K562 (cell line): ENCODE results near the gene CCDC9B. TPM values are rescaled to one million over a fixed set of nuclear protein-coding genes. Genes with fewer than 3 reads are reported as not detected.

Source experiments
- ARHGAP35 ChIP-seq: fragments of 450-650 bp; IDR thresholded peaks from 2 replicates; pipeline ENCODE4 v1.6.1; 2018; ENCODE audit not compliant: partially characterized antibody
- BCOR ChIP-seq: fragments of 450-650 bp; IDR thresholded peaks from 2 replicates; pipeline ENCODE4 v1.6.1; 2016
- BRD4 ChIP-seq: fragments of 200-600 bp; sonication (generic); IDR thresholded peaks from 2 replicates; pipeline ENCODE4 v1.6.1; 2017; ENCODE audit warnings: inconsistent platforms
- E2F1 ChIP-seq: sonication (generic); formaldehyde crosslinking; IDR thresholded peaks from 2 replicates; pipeline ENCODE4 v1.8.1; 2023; ENCODE audit warnings: mild to moderate bottlenecking, missing genetic modification reagents, moderate library complexity
- E4F1 ChIP-seq: fragments of 250-450 bp; sonication (Bioruptor Pico); IDR thresholded peaks from 2 replicates; pipeline ENCODE4 v1.5.0; 2021; ENCODE audit warnings: mild to moderate bottlenecking, borderline replicate concordance
- ELF4 ChIP-seq: fragments of 450-650 bp; formaldehyde crosslinking; IDR thresholded peaks from 2 replicates; pipeline ENCODE4 v1.4.0; 2022; ENCODE audit warnings: missing genetic modification characterization
- FOXM1 ChIP-seq, 2 experiments: fragments of 450-650 bp in 1 of 2; sonication (generic) in 1 of 2; formaldehyde crosslinking in 1 of 2; IDR thresholded peaks; 2 replicates each; pipeline versions ENCODE4 v1.6.1 to v1.9.0; 2017 to 2022; ENCODE audit warnings: low read depth in 2 of 2, mild to moderate bottlenecking in 2 of 2, missing genetic modification reagents in 1 of 2, moderate library complexity in 1 of 2
- HMG20A ChIP-seq: fragments of 450-650 bp; formaldehyde crosslinking; conservative IDR thresholded peaks from 2 replicates; pipeline ENCODE4 v1.4.0; 2020; ENCODE audit warnings: mild to moderate bottlenecking, mixed read lengths
- HMGN3 ChIP-seq: IDR thresholded peaks from 2 replicates; pipeline ENCODE4 v1.6.1; 2011; ENCODE audit warnings: borderline replicate concordance, low read depth, mild to moderate bottlenecking, mixed read lengths, low read length; ENCODE audit not compliant: insufficient read length; ENCODE audit errors: extremely low read depth
- MLX ChIP-seq, 2 experiments: fragments of 450-650 bp in 1 of 2; sonication (generic) in 1 of 2; formaldehyde crosslinking; conservative IDR thresholded peaks; 2 replicates each; pipeline versions ENCODE4 v1.4.0 to v1.8.1; 2020 to 2022; ENCODE audit warnings: mild to moderate bottlenecking in 1 of 2, missing genetic modification reagents in 1 of 2
- MXI1 ChIP-seq: IDR thresholded peaks from 2 replicates; pipeline ENCODE4 v1.6.1; 2011; ENCODE audit warnings: low read depth, mild to moderate bottlenecking, improper control_type of control experiment, low read length
- NFYB ChIP-seq: IDR thresholded peaks from 2 replicates; pipeline ENCODE4 v1.6.1; 2011; ENCODE audit warnings: mild to moderate bottlenecking, moderate library complexity; ENCODE audit not compliant: insufficient read length; ENCODE audit errors: extremely low read depth
- RBM22 ChIP-seq: fragments of 200-400 bp; formaldehyde crosslinking; IDR thresholded peaks from 2 replicates; pipeline ENCODE4 v1.6.1; 2018; ENCODE audit warnings: low read length, low read depth; ENCODE audit not compliant: poor library complexity, severe bottlenecking
- SMAD1 ChIP-seq: fragments of 150-350 bp; IDR thresholded peaks from 2 replicates; pipeline ENCODE4 v1.6.1; 2014; ENCODE audit warnings: low read length, low read depth; ENCODE audit not compliant: partially characterized antibody
- ZNF280A ChIP-seq: fragments of 450-650 bp; IDR thresholded peaks from 2 replicates; pipeline ENCODE4 v1.6.1; 2018; ENCODE audit warnings: mild to moderate bottlenecking, low read depth; ENCODE audit not compliant: partially characterized antibody
- ZNF398 ChIP-seq: fragments of 250-450 bp; sonication (Bioruptor Pico); IDR thresholded peaks from 2 replicates; pipeline ENCODE4 v1.8.0; 2021; ENCODE audit warnings: moderate library complexity, mild to moderate bottlenecking, inconsistent platforms
- polyA plus RNA-seq, 8 experiments: library from polyadenylated mRNA; depleted of rRNA in 4 of 8; stranded (reverse) in 5 of 8; unstranded in 3 of 8; fragments of >200 nt; fragmentation: Nextera tagmentation in 2 of 8; fragmentation: Illumina TruSeq in 1 of 8; extraction: Ambion mirVana in 2 of 8; extraction: Trizol in 1 of 8; gene quantifications; 2 replicates each; pipeline versions ENCODE4 v1.2.1 to v1.2.3, GENCODE V29; 2011 to 2014; ENCODE audit warnings: inconsistent platforms in 1 of 8, missing spikeins in 1 of 8
- total RNA-seq, 7 experiments: library from RNA; depleted of rRNA in 6 of 7; stranded (reverse); fragments of >200 nt in 6 of 7; fragmentation: Illumina TruSeq in 2 of 7; extraction: Trizol in 2 of 7; gene quantifications; 2 replicates each; pipeline versions ENCODE4 v1.2.1 to v1.2.3, GENCODE V29; 2011 to 2021; ENCODE audit warnings: low replicate concordance in 1 of 7

The CCDC9B gene
- total and polyA plus RNA-seq, 9 of the 15 experiments (the other 6 are each of a cell fraction or from before 2014, with no cell fraction given) = 0.01 to 0.47 (median 0.15) TPM; not detected in 1

- TF ChIP-seq FOXM1 (IDR thresholded peaks at IDR 0.05; ENCODE audit: low read depth) = no peak
- TF ChIP-seq FOXM1 (CRISPR knock-in tag; IDR thresholded peaks at IDR 0.05; ENCODE audit: low read depth) = no peak
- no peak for TF ChIP-seq E2F1 (CRISPR knock-in tag)
- TF ChIP-seq NFYB = no peak
- no peak for TF ChIP-seq ELF4
- no peak for TF ChIP-seq SMAD1
- no peak for TF ChIP-seq MLX (CRISPR knock-in tag; conservative IDR thresholded peaks at IDR 0.05)
- TF ChIP-seq HMGN3 = no peak
- no peak for TF ChIP-seq RBM22
- no peak for TF ChIP-seq ZNF280A
- no peak for TF ChIP-seq ZNF398 (CRISPR knock-in tag)
- TF ChIP-seq MXI1 = no peak
- TF ChIP-seq ARHGAP35 = no peak
- peak; percentile 84 for TF ChIP-seq BCOR
- TF ChIP-seq HMG20A = no peak
- TF ChIP-seq BRD4 = no peak
- no peak for TF ChIP-seq E4F1 (CRISPR knock-in tag)
Measured at GRCh38 chr15:40310001-40310959, 30.5 kb downstream of the CCDC9B start (continued).
